GM21619 (cell line): ENCODE data around the gene SDK1.

ENCODE experiments used
- ATAC-seq: cut with Tn5 transposase; IDR thresholded peaks from one replicate; pipeline ENCODE4 v1.9.1; 2021; ENCODE audit not compliant: unreplicated experiment

SDK1 gene, protein sequence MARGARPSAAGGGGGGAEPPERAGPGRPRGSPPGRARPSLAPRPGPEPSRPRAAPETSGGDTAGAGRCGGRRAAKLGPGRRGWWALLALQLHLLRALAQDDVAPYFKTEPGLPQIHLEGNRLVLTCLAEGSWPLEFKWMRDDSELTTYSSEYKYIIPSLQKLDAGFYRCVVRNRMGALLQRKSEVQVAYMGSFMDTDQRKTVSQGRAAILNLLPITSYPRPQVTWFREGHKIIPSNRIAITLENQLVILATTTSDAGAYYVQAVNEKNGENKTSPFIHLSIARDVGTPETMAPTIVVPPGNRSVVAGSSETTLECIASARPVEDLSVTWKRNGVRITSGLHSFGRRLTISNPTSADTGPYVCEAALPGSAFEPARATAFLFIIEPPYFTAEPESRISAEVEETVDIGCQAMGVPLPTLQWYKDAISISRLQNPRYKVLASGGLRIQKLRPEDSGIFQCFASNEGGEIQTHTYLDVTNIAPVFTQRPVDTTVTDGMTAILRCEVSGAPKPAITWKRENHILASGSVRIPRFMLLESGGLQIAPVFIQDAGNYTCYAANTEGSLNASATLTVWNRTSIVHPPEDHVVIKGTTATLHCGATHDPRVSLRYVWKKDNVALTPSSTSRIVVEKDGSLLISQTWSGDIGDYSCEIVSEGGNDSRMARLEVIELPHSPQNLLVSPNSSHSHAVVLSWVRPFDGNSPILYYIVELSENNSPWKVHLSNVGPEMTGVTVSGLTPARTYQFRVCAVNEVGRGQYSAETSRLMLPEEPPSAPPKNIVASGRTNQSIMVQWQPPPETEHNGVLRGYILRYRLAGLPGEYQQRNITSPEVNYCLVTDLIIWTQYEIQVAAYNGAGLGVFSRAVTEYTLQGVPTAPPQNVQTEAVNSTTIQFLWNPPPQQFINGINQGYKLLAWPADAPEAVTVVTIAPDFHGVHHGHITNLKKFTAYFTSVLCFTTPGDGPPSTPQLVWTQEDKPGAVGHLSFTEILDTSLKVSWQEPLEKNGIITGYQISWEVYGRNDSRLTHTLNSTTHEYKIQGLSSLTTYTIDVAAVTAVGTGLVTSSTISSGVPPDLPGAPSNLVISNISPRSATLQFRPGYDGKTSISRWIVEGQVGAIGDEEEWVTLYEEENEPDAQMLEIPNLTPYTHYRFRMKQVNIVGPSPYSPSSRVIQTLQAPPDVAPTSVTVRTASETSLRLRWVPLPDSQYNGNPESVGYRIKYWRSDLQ (N-terminal part only)

DNA sequence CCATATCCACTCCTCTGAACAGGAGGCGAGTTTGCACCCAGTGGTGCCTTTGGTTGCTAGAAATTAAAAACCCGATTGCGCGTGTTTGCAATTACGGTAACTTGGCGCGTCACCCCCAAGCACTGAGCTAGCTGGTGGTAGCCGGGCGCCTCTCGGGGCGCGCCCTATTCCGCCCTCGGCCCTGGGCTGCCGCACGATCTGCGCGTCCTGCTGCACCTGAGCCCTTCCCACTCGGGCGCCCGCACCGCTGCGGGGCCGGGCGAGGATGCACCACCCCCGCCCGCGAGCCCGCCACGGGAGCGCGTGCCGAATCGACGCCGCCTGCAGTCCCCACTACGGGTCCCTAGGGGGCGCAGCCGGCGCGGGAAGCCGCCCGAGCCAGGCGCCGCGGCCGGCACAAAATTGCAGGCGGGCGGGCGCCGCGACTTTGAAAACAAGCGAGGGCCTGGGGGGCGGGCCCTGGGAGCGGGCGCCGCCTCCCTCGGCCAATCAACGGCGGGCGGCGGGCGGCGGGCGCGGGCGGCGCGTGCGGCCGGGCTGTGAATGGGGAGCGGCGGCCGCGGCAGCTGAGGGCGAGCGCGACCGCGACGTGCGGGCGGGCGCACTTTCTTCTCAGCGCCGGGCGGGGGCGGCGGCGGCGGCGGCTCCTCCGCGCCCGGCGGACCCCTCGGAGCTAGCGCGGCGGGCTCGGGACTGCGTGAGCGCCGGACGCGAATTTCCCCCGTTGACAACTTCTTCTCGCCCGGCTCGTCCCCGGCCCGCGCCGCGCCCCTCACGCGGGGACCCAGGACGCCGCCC lies at the start of gene SDK1:
TSS of gene SDK1 (plus strand) at position 602 of the 798 bp plus-strand sequence. CDS start 335 bp downstream, outside the sequence.
- ATAC-seq, result peak; percentile 95

GRCh38 chr7:3254718-3255117 lies 46.3 kb upstream of the SDK1 start:
- ATAC-seq, result no peak

DNA sequence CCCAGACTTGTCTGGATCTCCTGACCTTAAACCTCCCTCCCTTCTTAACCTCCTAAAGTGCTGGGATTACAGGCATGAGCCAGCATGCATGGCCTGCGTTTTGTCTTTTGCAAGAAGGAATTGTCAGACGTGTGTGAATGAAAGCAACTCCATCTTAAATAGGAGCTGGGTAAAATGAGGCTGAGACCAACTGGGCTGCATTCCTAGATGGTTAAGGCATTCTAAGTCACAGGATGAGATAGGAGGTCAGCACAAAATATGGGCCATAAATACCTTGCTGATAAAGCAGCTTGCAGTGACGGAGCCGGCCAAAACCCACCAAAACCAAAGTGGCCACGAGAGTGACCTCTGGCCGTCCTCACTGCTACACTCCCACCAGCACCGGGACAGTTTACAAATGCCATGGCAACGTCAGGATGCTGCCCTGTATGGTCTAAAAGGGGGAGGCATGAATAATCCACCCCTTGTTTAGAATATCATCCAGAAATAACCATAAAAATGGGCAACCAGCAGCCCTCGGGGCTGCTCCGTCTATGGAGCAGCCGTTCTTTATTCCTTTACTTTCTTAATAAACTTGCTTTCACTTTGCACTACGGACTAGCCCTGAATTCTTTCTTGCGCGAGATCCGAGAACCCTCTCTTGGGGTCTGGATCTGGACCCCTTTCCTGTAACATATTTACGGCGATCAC lies 41.2 kb upstream of the SDK1 start:
- ATAC-seq, result no peak

- ATAC-seq, result no peak
Observed at GRCh38 chr7:3260401-3260715, 40.7 kb upstream of the SDK1 start.

DNA sequence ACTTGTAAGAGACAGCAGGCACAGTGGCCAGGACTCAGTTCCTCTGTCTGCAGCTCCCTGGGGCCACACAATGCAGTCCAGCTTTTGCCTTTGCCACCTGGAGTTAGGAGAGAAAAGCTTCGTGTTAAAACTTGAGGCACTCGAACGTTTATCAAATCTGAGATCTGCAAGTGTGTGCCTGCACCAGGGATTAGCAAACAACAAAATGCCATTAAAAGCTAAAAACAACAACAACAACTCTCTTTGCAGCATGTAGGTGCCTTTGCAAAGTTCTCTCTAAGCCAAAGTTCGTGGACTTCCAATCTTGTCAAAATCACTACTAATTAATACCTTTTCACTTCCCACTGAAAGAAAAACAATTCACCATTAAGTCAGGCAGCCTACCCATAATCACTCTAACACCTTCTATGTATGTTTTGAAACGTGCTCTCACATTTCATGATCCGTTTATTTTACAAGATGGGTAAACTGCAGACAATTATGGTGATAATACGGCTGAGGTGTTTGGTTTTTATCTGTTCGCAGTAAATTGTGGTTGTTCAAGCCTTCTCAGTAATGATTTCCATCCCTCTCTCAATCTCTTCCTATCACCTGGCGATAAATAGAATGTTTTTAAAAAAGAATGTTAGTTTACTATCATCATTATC lies 36.2 kb upstream of the SDK1 start:
- ATAC-seq, result no peak

DNA sequence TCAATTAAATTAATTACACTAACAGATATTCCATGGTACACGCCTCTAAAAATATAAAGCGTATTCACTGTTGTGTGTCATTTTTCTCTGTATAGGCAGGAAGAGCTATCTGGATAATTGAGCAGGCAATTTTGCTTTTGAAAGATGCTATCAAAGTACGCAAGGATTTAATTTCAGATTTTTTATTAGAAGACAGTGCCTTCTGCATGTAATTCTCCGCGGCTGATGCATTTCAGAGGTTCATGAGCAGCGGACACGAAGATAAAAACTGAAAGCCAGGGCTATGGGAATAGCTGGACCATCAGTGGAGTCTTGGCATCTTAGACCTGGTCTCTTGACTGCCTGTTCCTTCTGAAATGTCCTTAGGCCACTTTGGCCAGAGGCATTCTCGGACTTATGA lies 35.7 kb upstream of the SDK1 start:
- ATAC-seq, result no peak

GRCh38 chr7:3266240-3266639 lies 34.8 kb upstream of the SDK1 start:
- ATAC-seq, result no peak

DNA sequence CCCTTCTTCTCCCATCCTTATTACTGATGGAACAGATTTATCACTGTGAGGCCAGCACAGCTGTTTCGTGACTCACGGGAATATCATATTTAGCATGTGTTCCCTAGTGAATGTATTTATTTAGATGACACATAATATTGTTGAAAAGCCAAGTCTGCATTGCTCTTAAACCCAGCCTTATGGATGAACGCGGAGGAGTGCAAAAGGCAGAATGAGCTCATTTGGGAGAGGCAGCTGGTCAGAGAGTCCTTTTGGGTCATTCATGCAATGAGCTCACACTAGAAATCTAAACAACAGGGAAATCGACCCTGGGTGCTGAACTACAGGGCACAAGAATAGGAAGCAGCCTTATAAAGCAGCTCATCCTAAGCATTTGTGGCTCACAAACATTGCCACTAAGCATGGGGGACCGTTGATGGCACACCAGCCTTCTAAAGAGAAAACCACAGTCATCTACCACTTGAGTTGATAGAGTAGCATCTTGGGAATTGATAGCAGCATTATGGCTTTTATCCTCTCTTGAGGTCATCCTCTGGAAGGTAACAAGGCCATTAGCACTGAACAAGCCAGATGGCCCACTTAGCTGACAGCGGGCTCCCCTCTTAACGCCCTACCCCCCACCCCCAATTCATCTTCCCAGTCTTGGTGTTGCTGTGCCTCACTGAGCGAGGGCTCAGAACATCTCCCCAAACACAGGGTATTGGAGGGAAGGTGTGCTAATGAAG lies 32.9 kb upstream of the SDK1 start:
- ATAC-seq, result no peak

- no peak for ATAC-seq
Observed at GRCh38 chr7:3270362-3270761, 30.7 kb upstream of the SDK1 start.

GRCh38 chr7:3271298-3271697 lies 29.8 kb upstream of the SDK1 start:
- no peak for ATAC-seq

- no peak for ATAC-seq
Observed at GRCh38 chr7:3272691-3273141, 28.3 kb upstream of the SDK1 start.

GRCh38 chr7:3274131-3274530 lies 26.9 kb upstream of the SDK1 start:
- no peak for ATAC-seq

GRCh38 chr7:3277604-3278572 lies 23.2 kb upstream of the SDK1 start:
- ATAC-seq, result no peak

DNA sequence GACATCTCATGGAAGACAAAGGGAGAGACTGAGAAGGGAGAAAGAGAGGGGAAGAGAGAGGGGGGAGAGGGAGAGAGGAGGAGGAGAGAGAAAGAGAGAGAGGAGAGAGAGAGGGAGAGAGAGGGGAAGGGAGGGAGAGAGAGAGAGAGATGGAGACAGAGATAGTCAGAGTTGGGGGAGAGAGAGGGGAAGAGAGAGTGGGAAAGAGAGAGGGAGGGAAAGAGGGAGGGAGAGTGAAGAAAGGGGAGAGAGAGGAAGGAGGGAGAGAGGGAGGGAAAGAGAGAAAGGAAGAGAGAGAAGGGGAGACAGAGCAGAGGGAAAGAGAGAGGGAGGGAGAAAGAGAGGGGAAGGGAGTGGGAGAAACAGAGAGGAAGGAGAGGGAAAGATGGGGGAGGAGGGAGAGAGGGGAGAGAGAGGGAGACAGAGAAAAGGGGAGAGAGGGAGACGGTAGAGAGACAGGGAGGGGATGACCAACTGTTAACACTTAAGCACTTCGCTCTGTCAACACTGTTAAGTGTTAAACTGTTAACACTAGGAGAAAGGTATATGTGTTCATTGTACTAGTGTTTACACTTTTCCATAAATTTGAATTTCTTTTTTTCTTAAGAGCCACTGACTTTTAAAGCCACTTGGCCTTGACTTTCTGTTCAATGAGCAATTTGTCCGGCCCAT lies 21.8 kb upstream of the SDK1 start:
- no peak for ATAC-seq

- ATAC-seq, result no peak
Observed at GRCh38 chr7:3280445-3280844, 20.6 kb upstream of the SDK1 start.

GRCh38 chr7:3280946-3281656 lies 20.0 kb upstream of the SDK1 start:
- ATAC-seq, result no peak

- ATAC-seq, result no peak
Observed at GRCh38 chr7:3282457-3282856, 18.6 kb upstream of the SDK1 start.
